GM12878 (cell line): Measurements from ENCODE around the gene PARD6A.

Experiments used
- CREM ChIP-seq: IDR thresholded peaks from 2 replicates; pipeline ENCODE4 v1.6.1; 2014; ENCODE audit warnings: antibody characterized with exemption, low read depth
- CTCF ChIP-seq, 3 experiments: IDR thresholded peaks in 2 of 3; conservative IDR thresholded peaks in 1 of 3; 2 replicates each; pipeline ENCODE4 v1.5.1; 2011; ENCODE audit warnings: low read depth in 3 of 3, low read length in 3 of 3, mild to moderate bottlenecking in 3 of 3, control low read depth in 2 of 3, moderate library complexity in 2 of 3, inconsistent platforms in 1 of 3, mixed read lengths in 1 of 3; ENCODE audit not compliant: control insufficient read depth in 2 of 3, insufficient read depth in 1 of 3; ENCODE audit errors: extremely low read depth in 1 of 3
- ELK1 ChIP-seq: IDR thresholded peaks from 2 replicates; pipeline ENCODE4 v1.6.1; 2012; ENCODE audit warnings: low read depth, low read length, improper control_type of control experiment
- EP300 ChIP-seq, 2 experiments: fragments of 150-350 bp in 1 of 2; IDR thresholded peaks; 2 replicates each; pipeline ENCODE4 v1.6.1; 2011 to 2012; ENCODE audit warnings: low read depth in 2 of 2, low read length in 2 of 2, borderline replicate concordance in 1 of 2, improper control_type of control experiment in 1 of 2, inconsistent platforms in 1 of 2; ENCODE audit not compliant: control insufficient read depth in 1 of 2
- POLR2AphosphoS5 ChIP-seq: IDR thresholded peaks from 2 replicates; pipeline ENCODE4 v1.6.1; 2011; ENCODE audit warnings: mild to moderate bottlenecking, low read length, inconsistent platforms
- RAD21 ChIP-seq: IDR thresholded peaks from 2 replicates; pipeline ENCODE4 v1.6.1; 2011; ENCODE audit warnings: mild to moderate bottlenecking, low read depth, low read length, moderate library complexity; ENCODE audit not compliant: insufficient read depth
- TCF12 ChIP-seq: IDR thresholded peaks from 2 replicates; pipeline ENCODE4 v1.6.1; 2011; ENCODE audit warnings: low read depth, mild to moderate bottlenecking, low read length
- ZBTB11 ChIP-seq: fragments of 450-650 bp; formaldehyde crosslinking; IDR thresholded peaks from 2 replicates; pipeline ENCODE4 v1.5.0; 2022; ENCODE audit warnings: mild to moderate bottlenecking, missing genetic modification characterization

GRCh38 chr16:67685388-67686112 is 24.8 kb downstream of the PARD6A start:
- no peak for TF ChIP-seq CTCF (IDR thresholded peaks at IDR 0.05 in 2 of 3, conservative IDR thresholded peaks at IDR 0.05 in 1 of 3; ENCODE audit: control insufficient read depth in 2 of 3, extremely low read depth in 1 of 3, insufficient read depth in 1 of 3, low read depth in 3 of 3, low read length in 3 of 3)
- TF ChIP-seq ELK1: no peak
- no peak for TF ChIP-seq RAD21
- no peak for TF ChIP-seq TCF12
- TF ChIP-seq CREM: no peak
- no peak for TF ChIP-seq EP300 (IDR thresholded peaks at IDR 0.05; ENCODE audit: borderline replicate concordance in 1 of 2, control insufficient read depth in 1 of 2, low read depth in 2 of 2, low read length in 2 of 2)
- no peak for TF ChIP-seq POLR2AphosphoS5
- no peak for TF ChIP-seq ZBTB11
